Gastrocnemius medialis (tissue), 4 donors: ENCODE data around the gene MED27.

Experiments used
- POLR2A ChIP-seq, 2 donors: fragments of 450-650 bp; IDR thresholded peaks; one replicate each; pipeline ENCODE4 v1.6.1; 2017; ENCODE audit warnings: antibody characterized with exemption in 2 of 2, mild to moderate bottlenecking in 2 of 2, moderate library complexity in 2 of 2
- TF ChIP-seq, protein P1 (sequence below), 5 experiments: fragments of 450-650 bp in 3 of 5; fragments of 200-600 bp in 2 of 5; sonication (generic) in 2 of 5; IDR thresholded peaks in 4 of 5; conservative IDR thresholded peaks in 1 of 5; 1 replicate in 4 of 5; 2 replicates in 1 of 5; pipeline ENCODE4 v1.5.1; 2016 to 2019; ENCODE audit warnings: antibody characterized with exemption in 5 of 5, mild to moderate bottlenecking in 3 of 5, moderate library complexity in 3 of 5

DNA sequence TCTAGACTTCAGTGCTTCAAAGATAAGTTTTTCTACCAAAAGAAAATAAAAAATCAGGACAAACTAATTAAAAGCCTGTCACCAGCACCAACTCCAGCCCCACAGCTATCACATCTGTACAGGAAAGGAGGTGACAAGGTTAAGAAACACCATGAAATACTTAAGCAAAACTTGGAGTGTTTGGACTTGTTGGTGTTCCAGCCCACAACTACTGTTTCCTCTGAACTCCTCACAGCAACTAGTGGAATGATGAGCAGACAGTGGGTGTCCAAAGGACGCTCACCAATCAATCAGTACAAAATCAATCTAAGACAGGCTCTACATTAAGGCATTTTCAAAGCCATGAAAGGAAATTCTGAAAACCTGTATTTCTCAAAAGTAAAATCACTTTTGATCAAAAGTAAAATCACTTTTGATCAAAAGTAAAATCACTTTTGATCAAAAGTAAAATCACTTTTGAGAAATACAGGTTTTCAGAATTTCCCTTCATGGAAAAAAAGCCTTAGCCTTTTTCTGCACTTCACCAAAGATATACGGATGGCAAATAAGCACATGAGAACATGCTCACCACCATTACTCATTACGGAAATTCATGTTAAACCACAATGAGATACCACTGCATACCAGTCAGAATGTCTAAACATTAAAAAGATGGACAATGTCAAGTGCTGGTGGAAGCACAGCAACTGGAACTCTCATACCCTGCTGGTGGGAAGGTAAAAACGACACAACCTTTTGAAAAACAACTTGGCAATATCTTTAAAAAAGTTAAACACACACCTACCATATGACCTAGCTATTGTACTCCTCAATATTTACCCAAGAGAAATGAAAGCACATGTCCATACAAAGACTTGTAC is 79.7 kb downstream of the MED27 start:
- TF ChIP-seq, protein P1, sequence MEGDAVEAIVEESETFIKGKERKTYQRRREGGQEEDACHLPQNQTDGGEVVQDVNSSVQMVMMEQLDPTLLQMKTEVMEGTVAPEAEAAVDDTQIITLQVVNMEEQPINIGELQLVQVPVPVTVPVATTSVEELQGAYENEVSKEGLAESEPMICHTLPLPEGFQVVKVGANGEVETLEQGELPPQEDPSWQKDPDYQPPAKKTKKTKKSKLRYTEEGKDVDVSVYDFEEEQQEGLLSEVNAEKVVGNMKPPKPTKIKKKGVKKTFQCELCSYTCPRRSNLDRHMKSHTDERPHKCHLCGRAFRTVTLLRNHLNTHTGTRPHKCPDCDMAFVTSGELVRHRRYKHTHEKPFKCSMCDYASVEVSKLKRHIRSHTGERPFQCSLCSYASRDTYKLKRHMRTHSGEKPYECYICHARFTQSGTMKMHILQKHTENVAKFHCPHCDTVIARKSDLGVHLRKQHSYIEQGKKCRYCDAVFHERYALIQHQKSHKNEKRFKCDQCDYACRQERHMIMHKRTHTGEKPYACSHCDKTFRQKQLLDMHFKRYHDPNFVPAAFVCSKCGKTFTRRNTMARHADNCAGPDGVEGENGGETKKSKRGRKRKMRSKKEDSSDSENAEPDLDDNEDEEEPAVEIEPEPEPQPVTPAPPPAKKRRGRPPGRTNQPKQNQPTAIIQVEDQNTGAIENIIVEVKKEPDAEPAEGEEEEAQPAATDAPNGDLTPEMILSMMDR (IDR thresholded peaks at IDR 0.05 in 4 of 5, conservative IDR thresholded peaks at IDR 0.05 in 1 of 5), result no peak
- no peak for TF ChIP-seq POLR2A (IDR thresholded peaks at IDR 0.05)
